ENCODE measurements around the gene PTPRQ.

The PTPRQ gene

GRCh38 chr12:80491166-80491565 is 47.1 kb downstream of the PTPRQ start:
- Histone ChIP-seq H3F3A (ENCODE audit: insufficient read depth, low read length) (0 out of 2 replicates have a peak, but pooled peaks cover 1% of the 10 kb centered on the region), H3K9ac (ENCODE audit: low read length) (no peak overlapping the region), H3K9me3 (replicated peaks; ENCODE audit: insufficient read depth, low read length) (no peaks in the 10 kb centered on the region), H3K4me3 (ENCODE audit: low read length) (no peak overlapping the region), H3K36me3 (replicated peaks; ENCODE audit: insufficient read depth, low read length) (no peaks in the 10 kb centered on the region), H3K79me2 (ENCODE audit: low read length) (no peaks in the 10 kb centered on the region), H3K27ac (ENCODE audit: low read length) (no peak overlapping the region), H3K4me2 (ENCODE audit: low read depth, low read length) (no peak overlapping the region), H3K9me2 (replicated peaks; ENCODE audit: insufficient read depth, low read length) (no peaks in the 10 kb centered on the region), H4K20me1 (ENCODE audit: insufficient read depth, low read length) (no peaks in the 10 kb centered on the region), H3K4me1 (ENCODE audit: low read length) (peaks cover 15% of the 10 kb centered on the region), H2AFZ (ENCODE audit: low read length) (no peak overlapping the region), H3K27me3 (replicated peaks; ENCODE audit: insufficient read depth, low read length) (no peaks in the 10 kb centered on the region)
- no peak for DNase-seq
- TF ChIP-seq CTCF (IDR thresholded peaks at IDR 0.05; ENCODE audit: low read length), result no peak

DNA sequence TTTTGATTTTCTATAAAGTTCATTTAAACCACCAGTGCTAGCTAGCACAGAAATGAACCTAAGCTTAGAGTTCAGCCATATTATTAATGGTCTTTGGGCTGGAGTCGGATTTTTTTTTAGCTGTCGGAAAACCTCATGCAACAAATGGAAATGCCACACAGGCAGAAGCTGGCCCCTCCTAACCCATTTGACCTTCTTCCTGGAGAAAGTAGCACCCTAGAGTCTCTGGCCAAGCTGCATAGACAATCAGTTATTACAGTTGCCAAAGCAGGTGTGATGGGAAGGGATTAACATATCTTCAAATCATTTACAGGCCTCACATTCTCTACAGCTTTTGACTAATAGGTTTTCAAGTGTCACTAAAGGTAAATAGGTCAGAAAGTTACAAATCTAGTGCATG is 49.4 kb downstream of the PTPRQ start:
- no peaks in the 10 kb centered on the region for H3K9me2 ChIP-seq (replicated peaks; ENCODE audit: insufficient read depth, low read length)
- DNase-seq, result no peak
- H3K4me2 ChIP-seq (ENCODE audit: low read depth, low read length), result no peak overlapping the region
- H2AFZ ChIP-seq (ENCODE audit: low read length), result no peak overlapping the region
- no peaks in the 10 kb centered on the region for H3K79me2 ChIP-seq (ENCODE audit: low read length)
- no peaks in the 10 kb centered on the region for H3F3A ChIP-seq (ENCODE audit: insufficient read depth, low read length)
- TF ChIP-seq CTCF (IDR thresholded peaks at IDR 0.05; ENCODE audit: low read length) (no peak), EZH2 (optimal IDR thresholded peaks at IDR 0.05; ENCODE audit: low read depth, low read length) (no peak), EZH2phosphoT487 (IDR thresholded peaks at IDR 0.05; ENCODE audit: low read length) (no peak)
- H3K9me3 ChIP-seq (replicated peaks; ENCODE audit: insufficient read depth, low read length), result no peaks in the 10 kb centered on the region
- no peak overlapping the region for H3K4me3 ChIP-seq (ENCODE audit: low read length)
- H3K27me3 ChIP-seq (replicated peaks; ENCODE audit: insufficient read depth, low read length), result no peaks in the 10 kb centered on the region
- no peak overlapping the region for H3K9ac ChIP-seq (ENCODE audit: low read length)
- no peak overlapping the region for H3K27ac ChIP-seq (ENCODE audit: low read length)
- H3K4me1 ChIP-seq (ENCODE audit: low read length), result peaks cover 7% of the 10 kb centered on the region
- no peaks in the 10 kb centered on the region for H4K20me1 ChIP-seq (ENCODE audit: insufficient read depth, low read length)
- H3K36me3 ChIP-seq (replicated peaks; ENCODE audit: insufficient read depth, low read length), result no peaks in the 10 kb centered on the region

DNA sequence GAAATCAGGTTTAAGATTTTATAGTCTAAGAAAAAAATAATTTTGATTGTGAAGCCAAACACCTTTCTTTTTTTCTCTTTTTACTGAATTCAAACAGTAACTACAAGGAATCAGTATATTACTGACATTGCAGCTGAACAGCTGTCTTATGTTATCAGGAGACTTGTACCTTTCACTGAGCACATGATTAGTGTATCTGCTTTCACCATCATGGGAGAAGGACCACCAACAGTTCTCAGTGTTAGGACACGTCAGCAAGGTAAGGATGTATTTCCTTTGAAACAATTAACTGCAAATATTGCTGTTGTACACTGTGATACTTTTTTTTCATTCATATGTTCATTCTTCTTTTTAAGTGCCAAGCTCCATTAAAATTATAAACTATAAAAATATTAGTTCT is 50.8 kb downstream of the PTPRQ start:
- no peak for DNase-seq
- TF ChIP-seq EZH2phosphoT487 (IDR thresholded peaks at IDR 0.05; ENCODE audit: low read length), result no peak
- no peak for TF ChIP-seq CTCF (IDR thresholded peaks at IDR 0.05; ENCODE audit: low read length)
- no peak for TF ChIP-seq EZH2 (optimal IDR thresholded peaks at IDR 0.05; ENCODE audit: low read depth, low read length)
- no peak overlapping the region for H3K27ac ChIP-seq (ENCODE audit: low read length)
- no peaks in the 10 kb centered on the region for H3K79me2 ChIP-seq (ENCODE audit: low read length)
- no peaks in the 10 kb centered on the region for H3F3A ChIP-seq (ENCODE audit: insufficient read depth, low read length)
- no peak overlapping the region for H3K4me3 ChIP-seq (ENCODE audit: low read length)
- no peak overlapping the region for H2AFZ ChIP-seq (ENCODE audit: low read length)
- no peaks in the 10 kb centered on the region for H3K9me3 ChIP-seq (replicated peaks; ENCODE audit: insufficient read depth, low read length)
- no peaks in the 10 kb centered on the region for H3K27me3 ChIP-seq (replicated peaks; ENCODE audit: insufficient read depth, low read length)
- H3K4me1 ChIP-seq (ENCODE audit: low read length), result peaks cover 10% of the 10 kb centered on the region
- H3K9me2 ChIP-seq (replicated peaks; ENCODE audit: insufficient read depth, low read length), result no peaks in the 10 kb centered on the region
- H3K4me2 ChIP-seq (ENCODE audit: low read depth, low read length), result no peak overlapping the region
- no peaks in the 10 kb centered on the region for H4K20me1 ChIP-seq (ENCODE audit: insufficient read depth, low read length)
- H3K36me3 ChIP-seq (replicated peaks; ENCODE audit: insufficient read depth, low read length), result no peaks in the 10 kb centered on the region
- H3K9ac ChIP-seq (ENCODE audit: low read length), result no peak overlapping the region

All from MM.1S (cell line).